Stomach (tissue), 4 donors: ENCODE measurements around the gene CEACAM16.

Experiments used
- CTCF ChIP-seq, 7 experiments: fragments of 450-650 bp in 4 of 7; fragments of 200-600 bp in 3 of 7; sonication (generic) in 3 of 7; IDR thresholded peaks; one replicate each; pipeline ENCODE4 v1.5.1; 2016 to 2019; ENCODE audit warnings: antibody characterized with exemption in 7 of 7, control low read depth in 2 of 7, mild to moderate bottlenecking in 1 of 7
- EP300 ChIP-seq: sonication (generic); formaldehyde crosslinking; IDR thresholded peaks from one replicate; pipeline ENCODE4 v1.6.1; 2017; ENCODE audit warnings: antibody characterized with exemption
- POLR2AphosphoS5 ChIP-seq, 3 donors: sonication (generic); formaldehyde crosslinking; IDR thresholded peaks; one replicate each; pipeline ENCODE4 v1.6.1; 2016; ENCODE audit warnings: antibody characterized with exemption in 3 of 3

GRCh38 chr19:44664976-44665375 lies 34.0 kb upstream of the CEACAM16 start:
- TF ChIP-seq POLR2AphosphoS5 (IDR thresholded peaks at IDR 0.05) (no peak), CTCF (IDR thresholded peaks at IDR 0.05) (no peak), EP300 (no peak)
